DMS153 (cell line): ENCODE data around the gene RGS8.
A peak's percentile ranks its signal among the peaks of the same experiment; 100 is the strongest.
"Not testable (repeated sequence)": the region's sequence is repeated elsewhere in the genome, so short reads cannot be mapped to it uniquely, and the experiment has no call there.

Experiments
- DNase-seq: peaks from one replicate; lab custom pipeline; 2025; lab: John Stamatoyannopoulos, UW

The RGS8 gene

GRCh38 chr1:182702826-182703524 is 18.6 kb upstream of the RGS8 start:
- peak; percentile 66 for DNase-seq

- DNase-seq, result no peak
These were observed 15.9 kb upstream of the RGS8 start for GRCh38 chr1:182700351-182700709.

- DNase-seq, result peak; percentile 77
These were observed 15.3 kb upstream of the RGS8 start for GRCh38 chr1:182699393-182700350.

- DNase-seq, result no peak
These were observed 14.6 kb upstream of the RGS8 start for GRCh38 chr1:182698971-182699370.

GRCh38 chr1:182693139-182693538 is 8.8 kb upstream of the RGS8 start:
- not testable (repeated sequence) for DNase-seq

GRCh38 chr1:182690886-182691443 is 6.6 kb upstream of the RGS8 start:
- no peak for DNase-seq

- no peak for DNase-seq
These were observed 4.2 kb upstream of the RGS8 start for GRCh38 chr1:182688436-182689205.

GRCh38 chr1:182687361-182687760 is 3.0 kb upstream of the RGS8 start:
- DNase-seq, result no peak

GRCh38 chr1:182686446-182686845 is 2.1 kb upstream of the RGS8 start:
- DNase-seq, result no peak

GRCh38 chr1:182685215-182685614 is 828 bp upstream of the RGS8 start:
- DNase-seq, result peak; percentile 59

GRCh38 chr1:182682898-182683501 is 1.4 kb downstream of the RGS8 start:
- no peak for DNase-seq

GRCh38 chr1:182682406-182682805 is 2.0 kb downstream of the RGS8 start:
- no peak for DNase-seq

GRCh38 chr1:182681568-182681912 is 2.8 kb downstream of the RGS8 start:
- DNase-seq, result no peak

- no peak for DNase-seq
These were observed 3.4 kb downstream of the RGS8 start for GRCh38 chr1:182680901-182681567.

GRCh38 chr1:182680408-182680807 is 4.0 kb downstream of the RGS8 start:
- no peak for DNase-seq

GRCh38 chr1:182679684-182680083 is 4.7 kb downstream of the RGS8 start:
- DNase-seq, result no peak

- no peak for DNase-seq
These were observed 6.8 kb downstream of the RGS8 start for GRCh38 chr1:182677397-182678098.

GRCh38 chr1:182676274-182676673 is 8.1 kb downstream of the RGS8 start:
- no peak for DNase-seq

GRCh38 chr1:182674346-182675246 is 9.8 kb downstream of the RGS8 start:
- DNase-seq, result no peak

GRCh38 chr1:182672487-182672836 is 11.9 kb downstream of the RGS8 start:
- DNase-seq, result no peak
